Fibroblast of pulmonary artery (primary cell): ENCODE measurements around the gene GPC5.

Source experiments
- DNase-seq: peaks from one replicate; pipeline ENCODE4 v3.0.0-alpha.2; 2010; ENCODE audit warnings: low read depth
- H3K4me3 ChIP-seq: replicated peaks from 2 replicates; pipeline ENCODE4 v1.5.1; 2011; ENCODE audit warnings: low read depth, mild to moderate bottlenecking, control low read depth, low read length, moderate library complexity
- TF ChIP-seq, protein P1 (sequence below): IDR thresholded peaks from 2 replicates; pipeline ENCODE4 v1.5.1; 2011; ENCODE audit warnings: mild to moderate bottlenecking, control low read depth, low read length, inconsistent platforms; ENCODE audit errors: missing control alignments

GPC5 gene

DNA sequence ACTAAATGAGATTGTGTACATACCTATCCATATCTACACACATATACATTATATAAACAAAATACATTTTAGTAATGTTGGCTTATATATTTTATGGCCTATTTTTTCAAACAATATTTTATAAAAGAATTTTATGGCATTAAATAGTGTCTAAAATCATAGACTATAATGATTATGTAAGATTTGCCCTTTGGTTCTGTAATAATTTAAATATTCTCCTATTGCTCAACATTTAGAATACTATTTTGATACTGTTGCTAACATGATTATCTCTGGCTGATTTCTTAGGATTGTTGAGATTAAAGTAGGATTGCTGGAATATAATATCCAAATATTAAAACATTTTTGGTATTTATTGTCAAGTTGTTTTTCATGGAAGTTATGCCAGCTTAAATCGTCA is 1263.0 kb downstream of the GPC5 start:
- DNase-seq: no peak
- no peak overlapping the region for H3K4me3 ChIP-seq
- TF ChIP-seq, protein P1, sequence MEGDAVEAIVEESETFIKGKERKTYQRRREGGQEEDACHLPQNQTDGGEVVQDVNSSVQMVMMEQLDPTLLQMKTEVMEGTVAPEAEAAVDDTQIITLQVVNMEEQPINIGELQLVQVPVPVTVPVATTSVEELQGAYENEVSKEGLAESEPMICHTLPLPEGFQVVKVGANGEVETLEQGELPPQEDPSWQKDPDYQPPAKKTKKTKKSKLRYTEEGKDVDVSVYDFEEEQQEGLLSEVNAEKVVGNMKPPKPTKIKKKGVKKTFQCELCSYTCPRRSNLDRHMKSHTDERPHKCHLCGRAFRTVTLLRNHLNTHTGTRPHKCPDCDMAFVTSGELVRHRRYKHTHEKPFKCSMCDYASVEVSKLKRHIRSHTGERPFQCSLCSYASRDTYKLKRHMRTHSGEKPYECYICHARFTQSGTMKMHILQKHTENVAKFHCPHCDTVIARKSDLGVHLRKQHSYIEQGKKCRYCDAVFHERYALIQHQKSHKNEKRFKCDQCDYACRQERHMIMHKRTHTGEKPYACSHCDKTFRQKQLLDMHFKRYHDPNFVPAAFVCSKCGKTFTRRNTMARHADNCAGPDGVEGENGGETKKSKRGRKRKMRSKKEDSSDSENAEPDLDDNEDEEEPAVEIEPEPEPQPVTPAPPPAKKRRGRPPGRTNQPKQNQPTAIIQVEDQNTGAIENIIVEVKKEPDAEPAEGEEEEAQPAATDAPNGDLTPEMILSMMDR: no peak

DNA sequence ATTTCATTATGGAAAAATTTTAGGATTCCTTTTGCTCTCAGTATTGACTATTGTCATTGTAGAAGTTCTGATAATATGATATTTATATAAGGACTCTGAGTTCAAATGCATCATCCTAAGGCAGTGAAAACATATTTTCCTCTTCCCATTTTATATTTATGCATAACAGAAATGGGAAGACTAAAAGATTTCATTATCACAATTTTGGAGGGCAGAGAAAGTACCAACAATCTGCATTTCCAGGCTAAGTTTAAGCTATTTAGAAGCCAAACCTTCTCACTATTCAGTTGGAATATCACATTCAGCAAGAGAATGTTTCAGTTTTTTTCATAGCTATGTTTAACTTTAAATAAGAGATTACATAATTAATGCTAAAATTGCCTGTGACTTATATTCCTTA is 1269.7 kb downstream of the GPC5 start:
- no peak overlapping the region for H3K4me3 ChIP-seq

DNA sequence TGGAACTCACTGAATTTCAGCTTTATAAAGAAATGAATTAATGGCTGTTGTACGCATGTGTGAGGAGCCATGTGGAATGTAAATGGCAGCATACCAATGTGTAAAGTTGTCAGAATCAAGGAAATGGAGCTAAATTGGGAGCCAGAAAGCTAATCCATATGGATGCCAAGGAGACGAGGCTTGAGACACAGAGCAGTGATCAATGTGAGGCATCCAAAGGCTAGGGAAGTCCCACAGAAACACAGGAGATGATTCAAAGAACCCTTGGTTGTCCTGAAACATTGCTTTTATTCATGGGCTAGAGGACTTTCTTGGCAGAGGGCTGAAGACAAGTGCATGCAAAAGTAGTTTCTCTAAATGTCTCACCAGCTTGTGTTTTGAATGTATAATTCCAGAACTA is 1271.7 kb downstream of the GPC5 start:
- no peak for DNase-seq
- TF ChIP-seq, protein P1: no peak

More for the DNA sequence above, 1269.7 kb downstream of the GPC5 start:
- no peak for DNase-seq
- TF ChIP-seq, protein P1: no peak

DNA sequence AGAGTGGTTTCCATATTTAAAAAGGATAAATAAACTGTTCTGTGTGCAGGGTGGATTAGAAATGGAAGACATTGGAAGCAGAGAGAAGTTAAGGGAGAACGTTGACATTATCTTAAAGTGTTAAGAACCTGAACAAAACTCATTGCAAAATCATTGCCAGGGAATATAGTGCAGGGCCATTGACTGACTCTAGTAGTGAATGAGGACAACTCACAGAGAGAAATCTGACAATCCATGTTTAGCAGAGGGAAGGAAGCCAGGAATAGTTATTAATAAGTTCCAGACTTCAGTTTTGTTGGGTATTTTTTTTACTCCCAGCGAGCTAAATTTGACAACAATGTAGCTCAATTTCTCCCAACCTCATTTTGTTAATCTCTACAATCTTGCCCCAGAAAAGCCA is 1273.4 kb downstream of the GPC5 start:
- DNase-seq: no peak
- H3K4me3 ChIP-seq: no peak overlapping the region
- TF ChIP-seq, protein P1: no peak

More for the DNA sequence above, 1271.7 kb downstream of the GPC5 start:
- H3K4me3 ChIP-seq: no peak overlapping the region

- no peak for DNase-seq
- TF ChIP-seq, protein P1: no peak
- no peak overlapping the region for H3K4me3 ChIP-seq
Observed at GRCh38 chr13:92676246-92676645, 1277.8 kb downstream of the GPC5 start.

DNA sequence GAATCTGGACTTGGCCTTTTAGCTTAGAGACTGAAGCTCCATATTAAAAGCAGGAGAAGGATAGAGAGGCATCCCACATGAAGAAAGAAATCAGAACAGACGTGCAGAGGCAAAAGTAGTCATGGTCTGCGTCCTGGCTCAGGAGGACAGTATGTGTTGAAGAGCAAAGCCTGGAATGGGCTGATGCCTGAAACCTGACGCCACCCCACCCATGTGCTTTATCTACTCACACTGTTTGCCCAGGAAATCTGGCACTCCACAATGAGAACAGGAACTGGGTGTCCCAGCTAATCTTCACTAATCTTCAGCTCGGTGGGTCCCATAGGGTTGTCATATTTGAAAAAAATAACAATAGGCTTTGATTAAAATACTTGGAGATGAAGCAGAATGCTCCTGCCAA is 1279.2 kb downstream of the GPC5 start:
- DNase-seq: no peak
- TF ChIP-seq, protein P1: no peak

GRCh38 chr13:92679602-92680001 is 1281.2 kb downstream of the GPC5 start:
- DNase-seq: no peak
- TF ChIP-seq, protein P1: no peak
- H3K4me3 ChIP-seq: no peak overlapping the region

More for the DNA sequence above, 1279.2 kb downstream of the GPC5 start:
- H3K4me3 ChIP-seq: no peak overlapping the region
